ENCODE measurements around the gene ARHGAP32.

ARHGAP32 gene

GRCh38 chr11:128962896-128963295 lies 229.2 kb downstream of the ARHGAP32 start:
- H3K4me3 ChIP-seq (ENCODE audit: low read length) = no peak overlapping the region

GRCh38 chr11:128961645-128962044 lies 230.5 kb downstream of the ARHGAP32 start:
- Histone ChIP-seq H3K36me3 (ENCODE audit: control insufficient read depth, insufficient read depth, low read length) (no peaks in the 10 kb centered on the region), H3K4me3 (ENCODE audit: low read length) (no peak overlapping the region), H3K27me3 (ENCODE audit: control insufficient read depth, insufficient read depth, low read length) (no peaks in the 10 kb centered on the region), H3K9ac (ENCODE audit: low read length) (no peak overlapping the region), H3K9me3 (ENCODE audit: control insufficient read depth, low read length) (no peaks in the 10 kb centered on the region), H3K4me1 (ENCODE audit: control insufficient read depth, insufficient read depth, low read length) (no peaks in the 10 kb centered on the region)

More at GRCh38 chr11:128962896-128963295, 229.2 kb downstream of the ARHGAP32 start:
- Histone ChIP-seq H3K9ac (ENCODE audit: low read length) (no peak overlapping the region), H3K27me3 (ENCODE audit: control insufficient read depth, insufficient read depth, low read length) (no peaks in the 10 kb centered on the region), H3K36me3 (ENCODE audit: control insufficient read depth, insufficient read depth, low read length) (no peaks in the 10 kb centered on the region), H3K4me1 (ENCODE audit: control insufficient read depth, insufficient read depth, low read length) (no peaks in the 10 kb centered on the region), H3K9me3 (ENCODE audit: control insufficient read depth, low read length) (no peaks in the 10 kb centered on the region)

GRCh38 chr11:128957202-128957482 lies 235.0 kb downstream of the ARHGAP32 start:
- H3K9me3 ChIP-seq (ENCODE audit: control insufficient read depth, low read length) = no peaks in the 10 kb centered on the region
- no peaks in the 10 kb centered on the region for H3K36me3 ChIP-seq (ENCODE audit: control insufficient read depth, insufficient read depth, low read length)
- no peaks in the 10 kb centered on the region for H3K27me3 ChIP-seq (ENCODE audit: control insufficient read depth, insufficient read depth, low read length)
- no peak overlapping the region for H3K4me3 ChIP-seq (ENCODE audit: low read length)
- H3K9ac ChIP-seq (ENCODE audit: low read length) = no peak overlapping the region
- H3K4me1 ChIP-seq (ENCODE audit: control insufficient read depth, insufficient read depth, low read length) = no peaks in the 10 kb centered on the region

- Histone ChIP-seq H3K4me1 (ENCODE audit: control insufficient read depth, insufficient read depth, low read length) (no peaks in the 10 kb centered on the region), H3K36me3 (ENCODE audit: control insufficient read depth, insufficient read depth, low read length) (no peaks in the 10 kb centered on the region), H3K9me3 (ENCODE audit: control insufficient read depth, low read length) (no peaks in the 10 kb centered on the region), H3K4me3 (ENCODE audit: low read length) (no peak overlapping the region), H3K9ac (ENCODE audit: low read length) (no peak overlapping the region), H3K27me3 (ENCODE audit: control insufficient read depth, insufficient read depth, low read length) (no peaks in the 10 kb centered on the region)
These were observed 235.5 kb downstream of the ARHGAP32 start for GRCh38 chr11:128956401-128957201.

GRCh38 chr11:128955636-128956035 lies 236.5 kb downstream of the ARHGAP32 start:
- no peak overlapping the region for H3K9ac ChIP-seq (ENCODE audit: low read length)
- H3K9me3 ChIP-seq (ENCODE audit: control insufficient read depth, low read length) = no peaks in the 10 kb centered on the region
- H3K4me3 ChIP-seq (ENCODE audit: low read length) = no peak overlapping the region
- H3K4me1 ChIP-seq (ENCODE audit: control insufficient read depth, insufficient read depth, low read length) = no peaks in the 10 kb centered on the region
- no peaks in the 10 kb centered on the region for H3K27me3 ChIP-seq (ENCODE audit: control insufficient read depth, insufficient read depth, low read length)
- no peaks in the 10 kb centered on the region for H3K36me3 ChIP-seq (ENCODE audit: control insufficient read depth, insufficient read depth, low read length)

GRCh38 chr11:128953151-128953550 lies 239.0 kb downstream of the ARHGAP32 start:
- no peaks in the 10 kb centered on the region for H3K9me3 ChIP-seq (ENCODE audit: control insufficient read depth, low read length)
- no peaks in the 10 kb centered on the region for H3K36me3 ChIP-seq (ENCODE audit: control insufficient read depth, insufficient read depth, low read length)
- H3K9ac ChIP-seq (ENCODE audit: low read length) = no peak overlapping the region
- no peak overlapping the region for H3K4me3 ChIP-seq (ENCODE audit: low read length)
- no peaks in the 10 kb centered on the region for H3K27me3 ChIP-seq (ENCODE audit: control insufficient read depth, insufficient read depth, low read length)
- no peaks in the 10 kb centered on the region for H3K4me1 ChIP-seq (ENCODE audit: control insufficient read depth, insufficient read depth, low read length)

- H3K27me3 ChIP-seq (ENCODE audit: control insufficient read depth, insufficient read depth, low read length) = no peaks in the 10 kb centered on the region
- no peak overlapping the region for H3K9ac ChIP-seq (ENCODE audit: low read length)
- H3K4me1 ChIP-seq (ENCODE audit: control insufficient read depth, insufficient read depth, low read length) = no peaks in the 10 kb centered on the region
- H3K9me3 ChIP-seq (ENCODE audit: control insufficient read depth, low read length) = no peaks in the 10 kb centered on the region
- H3K36me3 ChIP-seq (ENCODE audit: control insufficient read depth, insufficient read depth, low read length) = no peaks in the 10 kb centered on the region
- no peak overlapping the region for H3K4me3 ChIP-seq (ENCODE audit: low read length)
These were observed 242.2 kb downstream of the ARHGAP32 start for GRCh38 chr11:128949791-128950454.

GRCh38 chr11:128948583-128948982 lies 243.5 kb downstream of the ARHGAP32 start:
- Histone ChIP-seq H3K36me3 (ENCODE audit: control insufficient read depth, insufficient read depth, low read length) (no peaks in the 10 kb centered on the region), H3K4me3 (ENCODE audit: low read length) (no peak overlapping the region), H3K9ac (ENCODE audit: low read length) (no peak overlapping the region), H3K9me3 (ENCODE audit: control insufficient read depth, low read length) (no peaks in the 10 kb centered on the region), H3K4me1 (ENCODE audit: control insufficient read depth, insufficient read depth, low read length) (no peaks in the 10 kb centered on the region), H3K27me3 (ENCODE audit: control insufficient read depth, insufficient read depth, low read length) (no peaks in the 10 kb centered on the region)

- no peak overlapping the region for H3K9ac ChIP-seq (ENCODE audit: low read length)
- no peak overlapping the region for H3K4me3 ChIP-seq (ENCODE audit: low read length)
These were observed 244.4 kb downstream of the ARHGAP32 start for GRCh38 chr11:128947773-128948172.

GRCh38 chr11:128946648-128947047 lies 245.5 kb downstream of the ARHGAP32 start:
- no peaks in the 10 kb centered on the region for H3K27me3 ChIP-seq (ENCODE audit: control insufficient read depth, insufficient read depth, low read length)
- H3K36me3 ChIP-seq (ENCODE audit: control insufficient read depth, insufficient read depth, low read length) = no peaks in the 10 kb centered on the region
- H3K9me3 ChIP-seq (ENCODE audit: control insufficient read depth, low read length) = no peaks in the 10 kb centered on the region
- H3K4me3 ChIP-seq (ENCODE audit: low read length) = no peak overlapping the region
- H3K9ac ChIP-seq (ENCODE audit: low read length) = no peak overlapping the region
- H3K4me1 ChIP-seq (ENCODE audit: control insufficient read depth, insufficient read depth, low read length) = no peaks in the 10 kb centered on the region

More at GRCh38 chr11:128947773-128948172, 244.4 kb downstream of the ARHGAP32 start:
- no peaks in the 10 kb centered on the region for H3K9me3 ChIP-seq (ENCODE audit: control insufficient read depth, low read length)
- H3K4me1 ChIP-seq (ENCODE audit: control insufficient read depth, insufficient read depth, low read length) = no peaks in the 10 kb centered on the region
- H3K36me3 ChIP-seq (ENCODE audit: control insufficient read depth, insufficient read depth, low read length) = no peaks in the 10 kb centered on the region
- no peaks in the 10 kb centered on the region for H3K27me3 ChIP-seq (ENCODE audit: control insufficient read depth, insufficient read depth, low read length)

GRCh38 chr11:128943428-128943976 lies 248.6 kb downstream of the ARHGAP32 start:
- peaks cover 4% of the 10 kb centered on the region for H3K27me3 ChIP-seq (ENCODE audit: control insufficient read depth, insufficient read depth, low read length)
- no peak overlapping the region for H3K4me3 ChIP-seq (ENCODE audit: low read length)
- no peaks in the 10 kb centered on the region for H3K4me1 ChIP-seq (ENCODE audit: control insufficient read depth, insufficient read depth, low read length)
- no peaks in the 10 kb centered on the region for H3K9me3 ChIP-seq (ENCODE audit: control insufficient read depth, low read length)
- no peak overlapping the region for H3K9ac ChIP-seq (ENCODE audit: low read length)
- no peaks in the 10 kb centered on the region for H3K36me3 ChIP-seq (ENCODE audit: control insufficient read depth, insufficient read depth, low read length)

- Histone ChIP-seq H3K4me1 (ENCODE audit: control insufficient read depth, insufficient read depth, low read length) (no peaks in the 10 kb centered on the region), H3K9ac (ENCODE audit: low read length) (no peak within 1 kb of the TSS), H3K36me3 (ENCODE audit: control insufficient read depth, insufficient read depth, low read length) (no peaks in the 10 kb centered on the region), H3K27me3 (ENCODE audit: control insufficient read depth, insufficient read depth, low read length) (peaks cover 4% of the 10 kb centered on the region), H3K9me3 (ENCODE audit: control insufficient read depth, low read length) (no peaks in the 10 kb centered on the region), H3K4me3 (ENCODE audit: low read length) (no peak within 1 kb of the TSS)
These were observed 249.2 kb downstream of the ARHGAP32 start, which contains the start of gene TP53AIP1 for GRCh38 chr11:128942817-128943427. Gene TP53AIP1, minus strand, starts transcription at chr11:128942871. Its CDS starts 5,053 bp downstream, at chr11:128937818.
